Neural cell (in vitro differentiated cells): ENCODE data around the gene MGLL.

Experiments used
- EZH2 ChIP-seq: fragments of 200-600, 300-800 bp; shearing (Covaris generic), sonication (generic); IDR thresholded peaks from 2 replicates; pipeline ENCODE4 v1.6.1; 2014; ENCODE audit warnings: antibody characterized with exemption, low read length, borderline replicate concordance, mild to moderate bottlenecking; ENCODE audit not compliant: insufficient read depth, poor library complexity, severe bottlenecking
- POLR2AphosphoS5 ChIP-seq: IDR thresholded peaks from 2 replicates; pipeline ENCODE4 v1.6.1; 2012
- RAD21 ChIP-seq: fragments of 450-650 bp; conservative IDR thresholded peaks from 2 replicates; pipeline ENCODE4 v1.6.1; 2014; ENCODE audit warnings: antibody characterized with exemption, mild to moderate bottlenecking, moderate library complexity
- TAF1 ChIP-seq: IDR thresholded peaks from 2 replicates; pipeline ENCODE4 v1.6.1; 2012; ENCODE audit warnings: low read depth
- TF ChIP-seq, protein P1 (sequence below): fragments of 450-650 bp; IDR thresholded peaks from 2 replicates; pipeline ENCODE4 v1.5.1; 2014; ENCODE audit warnings: antibody characterized with exemption, mild to moderate bottlenecking, moderate library complexity; ENCODE audit not compliant: poor library complexity, severe bottlenecking

DNA sequence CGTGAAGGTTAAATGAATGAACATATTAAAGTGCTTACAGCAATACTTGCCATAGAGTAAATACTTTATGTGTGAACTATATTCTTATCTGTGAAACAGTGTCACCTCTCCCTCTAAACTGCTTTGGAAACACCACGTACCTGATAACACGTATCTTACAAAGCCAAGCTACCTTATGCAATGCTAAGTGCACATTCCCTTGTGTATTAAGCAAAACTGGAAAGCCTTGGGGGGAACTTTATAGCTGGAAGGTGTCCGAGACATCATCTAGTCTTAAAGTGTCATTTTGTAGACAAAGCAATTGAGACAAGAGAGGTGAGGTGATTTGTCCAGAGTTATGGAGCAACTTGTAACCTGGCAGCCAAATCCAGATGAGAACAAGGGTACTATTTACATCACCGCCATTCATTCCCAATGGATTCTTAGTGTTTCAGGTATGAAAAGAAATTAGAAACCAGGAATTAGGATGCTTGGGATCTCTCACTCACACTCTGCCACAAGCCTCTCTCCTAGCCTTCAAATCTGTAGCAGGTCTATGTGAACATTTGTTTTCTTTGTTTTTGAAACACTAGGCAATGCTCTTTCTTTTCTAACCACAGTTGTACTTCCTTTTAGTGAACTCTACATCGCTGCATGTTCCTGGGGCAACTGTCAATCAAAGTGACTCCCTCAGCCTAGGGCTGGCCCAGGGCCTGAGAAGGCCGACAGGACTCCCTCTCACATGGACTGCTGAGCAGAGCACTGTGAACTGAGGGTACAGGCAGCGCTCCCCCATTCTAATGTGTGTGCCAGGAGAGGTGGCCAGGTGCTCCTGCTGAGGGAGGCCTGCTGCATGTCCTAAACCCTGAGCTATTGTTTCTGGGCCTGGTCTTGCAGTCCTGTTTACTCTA, 13.9 kb upstream of the MGLL start:
- TF ChIP-seq, protein P1, sequence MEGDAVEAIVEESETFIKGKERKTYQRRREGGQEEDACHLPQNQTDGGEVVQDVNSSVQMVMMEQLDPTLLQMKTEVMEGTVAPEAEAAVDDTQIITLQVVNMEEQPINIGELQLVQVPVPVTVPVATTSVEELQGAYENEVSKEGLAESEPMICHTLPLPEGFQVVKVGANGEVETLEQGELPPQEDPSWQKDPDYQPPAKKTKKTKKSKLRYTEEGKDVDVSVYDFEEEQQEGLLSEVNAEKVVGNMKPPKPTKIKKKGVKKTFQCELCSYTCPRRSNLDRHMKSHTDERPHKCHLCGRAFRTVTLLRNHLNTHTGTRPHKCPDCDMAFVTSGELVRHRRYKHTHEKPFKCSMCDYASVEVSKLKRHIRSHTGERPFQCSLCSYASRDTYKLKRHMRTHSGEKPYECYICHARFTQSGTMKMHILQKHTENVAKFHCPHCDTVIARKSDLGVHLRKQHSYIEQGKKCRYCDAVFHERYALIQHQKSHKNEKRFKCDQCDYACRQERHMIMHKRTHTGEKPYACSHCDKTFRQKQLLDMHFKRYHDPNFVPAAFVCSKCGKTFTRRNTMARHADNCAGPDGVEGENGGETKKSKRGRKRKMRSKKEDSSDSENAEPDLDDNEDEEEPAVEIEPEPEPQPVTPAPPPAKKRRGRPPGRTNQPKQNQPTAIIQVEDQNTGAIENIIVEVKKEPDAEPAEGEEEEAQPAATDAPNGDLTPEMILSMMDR = no peak
- no peak for TF ChIP-seq POLR2AphosphoS5
- TF ChIP-seq EZH2 = no peak
- TF ChIP-seq RAD21 = no peak
- no peak for TF ChIP-seq TAF1
